ENCODE results near the gene SYNPO2. TPM values are rescaled to one million over a fixed set of nuclear protein-coding genes. Genes with fewer than 3 reads are reported as not detected.

SYNPO2 gene
- total and polyA plus RNA-seq, 2 donors (not counting 1 experiment from before 2014, with no cell fraction given): 0.03 to 0.20 TPM

DNA sequence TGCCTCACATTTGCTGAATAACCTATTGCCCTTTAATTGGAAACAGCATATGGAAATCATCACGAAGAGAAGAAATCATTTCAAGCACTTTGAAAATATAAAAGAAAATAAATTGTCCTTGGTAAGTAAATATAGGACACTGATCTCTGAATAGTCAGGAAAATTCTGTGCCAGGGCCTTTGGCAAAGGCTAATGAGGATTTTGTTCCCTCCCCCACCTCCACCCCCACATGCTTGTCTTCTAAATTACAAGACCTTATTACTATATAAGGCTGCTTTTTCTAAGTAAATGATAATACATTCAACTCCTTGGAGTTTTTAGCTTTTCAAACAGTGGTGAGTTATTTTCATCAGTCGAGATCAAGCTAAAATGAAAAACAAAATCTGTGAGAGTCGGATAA, 15.8 kb downstream of the SYNPO2 start:
- H3K4me1 Mint-ChIP-seq: no peaks in the 10 kb centered on the region
- H3K79me2 ChIP-seq (ENCODE audit: control insufficient read depth, insufficient read depth, low read length): no peaks in the 10 kb centered on the region
- no peaks in the 10 kb centered on the region for H3K4me1 ChIP-seq (ENCODE audit: control insufficient read depth in 2 of 2, insufficient read depth in 2 of 2, low read length in 2 of 2)
- no peak overlapping the region for H2AFZ ChIP-seq (ENCODE audit: insufficient read depth, low read depth, low read length, poor library complexity, severe bottlenecking)
- no peak overlapping the region for H3K4me3 ChIP-seq (ENCODE audit: control extremely low read depth in 1 of 5, extremely low read depth in 1 of 5, insufficient read depth in 1 of 5, low read depth in 2 of 5, low read length in 4 of 5)
- peaks cover 32% of the 10 kb centered on the region for H3K27me3 Mint-ChIP-seq
- TF ChIP-seq, protein P1, sequence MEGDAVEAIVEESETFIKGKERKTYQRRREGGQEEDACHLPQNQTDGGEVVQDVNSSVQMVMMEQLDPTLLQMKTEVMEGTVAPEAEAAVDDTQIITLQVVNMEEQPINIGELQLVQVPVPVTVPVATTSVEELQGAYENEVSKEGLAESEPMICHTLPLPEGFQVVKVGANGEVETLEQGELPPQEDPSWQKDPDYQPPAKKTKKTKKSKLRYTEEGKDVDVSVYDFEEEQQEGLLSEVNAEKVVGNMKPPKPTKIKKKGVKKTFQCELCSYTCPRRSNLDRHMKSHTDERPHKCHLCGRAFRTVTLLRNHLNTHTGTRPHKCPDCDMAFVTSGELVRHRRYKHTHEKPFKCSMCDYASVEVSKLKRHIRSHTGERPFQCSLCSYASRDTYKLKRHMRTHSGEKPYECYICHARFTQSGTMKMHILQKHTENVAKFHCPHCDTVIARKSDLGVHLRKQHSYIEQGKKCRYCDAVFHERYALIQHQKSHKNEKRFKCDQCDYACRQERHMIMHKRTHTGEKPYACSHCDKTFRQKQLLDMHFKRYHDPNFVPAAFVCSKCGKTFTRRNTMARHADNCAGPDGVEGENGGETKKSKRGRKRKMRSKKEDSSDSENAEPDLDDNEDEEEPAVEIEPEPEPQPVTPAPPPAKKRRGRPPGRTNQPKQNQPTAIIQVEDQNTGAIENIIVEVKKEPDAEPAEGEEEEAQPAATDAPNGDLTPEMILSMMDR (IDR thresholded peaks at IDR 0.05): no peak
- no peak for TF ChIP-seq EZH2 (IDR thresholded peaks at IDR 0.05; ENCODE audit: borderline replicate concordance, insufficient read depth, low read depth, low read length, poor library complexity, severe bottlenecking)
- no peak overlapping the region for H3K27ac Mint-ChIP-seq
- H3K4me3 Mint-ChIP-seq: no peak overlapping the region
- no peak overlapping the region for H3K4me2 ChIP-seq (replicated peaks; ENCODE audit: low read depth, low read length, poor library complexity, severe bottlenecking)
- no CpG with 5 or more reads among the region's 3 CpGs for WGBS (ENCODE audit: insufficient coverage)
- intact Hi-C loops (cut with micrococcal nuclease): no loop called here
- H3K9me3 ChIP-seq (ENCODE audit: control extremely low read depth in 1 of 3, control insufficient read depth in 2 of 3, insufficient read depth in 1 of 3, low read length in 2 of 3): no peaks in the 10 kb centered on the region
- no peak overlapping the region for H3K9ac ChIP-seq (ENCODE audit: low read length)
- H3K9me3 Mint-ChIP-seq (ENCODE audit: insufficient read depth): no peaks in the 10 kb centered on the region
- CTCF ChIA-PET: interaction anchor here (1.3 to 1.5 kb wide), 2 partner anchors 14 to 15 kb away, joined by 4 read pairs; partner anchors contain the start of gene SYNPO2
- no peak for DNase-seq
- H3K36me3 ChIP-seq (replicated peaks in 1 of 2; ENCODE audit: control extremely low read depth in 1 of 2, control insufficient read depth in 1 of 2, extremely low read depth in 1 of 2, insufficient read depth in 2 of 2, low read length in 1 of 2): no peaks in the 10 kb centered on the region
- H4K20me1 ChIP-seq (ENCODE audit: control insufficient read depth, insufficient read depth, low read length, poor library complexity, severe bottlenecking): no peaks in the 10 kb centered on the region
- H3K27ac ChIP-seq (ENCODE audit: low read length in 2 of 2): no peak overlapping the region
- H3K27me3 ChIP-seq (replicated peaks in 1 of 4; ENCODE audit: control extremely low read depth in 1 of 4, control insufficient read depth in 3 of 4, insufficient read depth in 4 of 4, low read length in 3 of 4): no peaks in the 10 kb centered on the region
- POLR2A ChIA-PET: no interaction called here
- no peak for ATAC-seq (ENCODE audit: low read depth)

DNA sequence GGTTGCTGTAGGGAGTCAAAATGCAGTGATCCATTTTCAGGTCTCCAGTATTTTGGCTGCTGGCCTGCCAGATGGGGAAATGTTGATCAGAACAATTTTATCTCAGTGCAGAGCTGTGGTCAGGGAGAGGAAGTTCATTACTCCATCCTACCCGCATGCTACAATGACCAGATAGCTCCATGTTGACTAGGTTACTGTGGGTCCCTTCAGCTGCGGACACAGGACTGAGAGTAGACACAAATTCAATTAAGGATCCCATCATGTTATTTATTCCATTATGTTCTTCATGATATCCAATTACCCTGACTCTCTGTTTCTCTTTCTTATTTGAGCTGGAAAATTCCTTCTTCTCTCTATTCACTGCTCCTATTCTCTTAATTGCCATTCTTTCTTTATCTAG, 16.3 kb downstream of the SYNPO2 start:
- H3K4me3 ChIP-seq (ENCODE audit: control extremely low read depth in 1 of 5, extremely low read depth in 1 of 5, insufficient read depth in 1 of 5, low read depth in 2 of 5, low read length in 4 of 5): no peak overlapping the region
- no peaks in the 10 kb centered on the region for H3K9me3 Mint-ChIP-seq (ENCODE audit: insufficient read depth)
- peaks cover 34% of the 10 kb centered on the region for H3K27me3 Mint-ChIP-seq
- DNase-seq (no peak), ATAC-seq (ENCODE audit: low read depth) (no peak)
- H3K4me2 ChIP-seq (replicated peaks; ENCODE audit: low read depth, low read length, poor library complexity, severe bottlenecking): no peak overlapping the region
- POLR2A ChIA-PET: no interaction called here
- no peaks in the 10 kb centered on the region for H3K4me1 Mint-ChIP-seq
- H3K9ac ChIP-seq (ENCODE audit: low read length): no peak overlapping the region
- no peak overlapping the region for H3K27ac ChIP-seq (ENCODE audit: low read length in 2 of 2)
- H3K9me3 ChIP-seq (ENCODE audit: control extremely low read depth in 1 of 3, control insufficient read depth in 2 of 3, insufficient read depth in 1 of 3, low read length in 2 of 3): no peaks in the 10 kb centered on the region
- no peaks in the 10 kb centered on the region for H3K27me3 ChIP-seq (replicated peaks in 1 of 4; ENCODE audit: control extremely low read depth in 1 of 4, control insufficient read depth in 3 of 4, insufficient read depth in 4 of 4, low read length in 3 of 4)
- intact Hi-C loops (cut with micrococcal nuclease): no loop called here
- no peaks in the 10 kb centered on the region for H3K36me3 ChIP-seq (replicated peaks in 1 of 2; ENCODE audit: control extremely low read depth in 1 of 2, control insufficient read depth in 1 of 2, extremely low read depth in 1 of 2, insufficient read depth in 2 of 2, low read length in 1 of 2)
- H3K4me1 ChIP-seq (ENCODE audit: control insufficient read depth in 2 of 2, insufficient read depth in 2 of 2, low read length in 2 of 2): no peaks in the 10 kb centered on the region
- CTCF ChIA-PET: interaction anchor here (1.3 to 1.5 kb wide), 2 partner anchors 14 to 16 kb away, joined by 4 read pairs; partner anchors contain the start of gene SYNPO2
- WGBS (ENCODE audit: insufficient coverage): 42% methylated on average over 2 of the region's 2 CpGs
- no peaks in the 10 kb centered on the region for H3K79me2 ChIP-seq (ENCODE audit: control insufficient read depth, insufficient read depth, low read length)
- no peak overlapping the region for H3K27ac Mint-ChIP-seq
- no peak overlapping the region for H3K4me3 Mint-ChIP-seq
- H4K20me1 ChIP-seq (ENCODE audit: control insufficient read depth, insufficient read depth, low read length, poor library complexity, severe bottlenecking): no peaks in the 10 kb centered on the region
- TF ChIP-seq EZH2 (IDR thresholded peaks at IDR 0.05; ENCODE audit: borderline replicate concordance, insufficient read depth, low read depth, low read length, poor library complexity, severe bottlenecking): no peak
- TF ChIP-seq, protein P1 (IDR thresholded peaks at IDR 0.05): no peak
- H2AFZ ChIP-seq (ENCODE audit: insufficient read depth, low read depth, low read length, poor library complexity, severe bottlenecking): no peak overlapping the region

Data from B cell (primary cell).